HEK293T (cell line): ENCODE measurements around the gene P2RY2.

Experiments
- ELF4 ChIP-seq: fragments of 450-650 bp; IDR thresholded peaks from 2 replicates; pipeline ENCODE4 v1.6.1; 2017; ENCODE audit warnings: antibody characterized with exemption
- FOXA1 ChIP-seq: fragments of 450-650 bp; IDR thresholded peaks from 2 replicates; pipeline ENCODE4 v1.6.1; 2016; ENCODE audit warnings: mild to moderate bottlenecking
- FOXK2 ChIP-seq: fragments of 450-650 bp; IDR thresholded peaks from 2 replicates; pipeline ENCODE4 v1.6.1; 2016; ENCODE audit warnings: mild to moderate bottlenecking
- FOXM1 ChIP-seq: fragments of 450-650 bp; IDR thresholded peaks from 2 replicates; pipeline ENCODE4 v1.6.1; 2017; ENCODE audit warnings: mild to moderate bottlenecking, borderline replicate concordance
- HDGF ChIP-seq: fragments of 450-650 bp; IDR thresholded peaks from 2 replicates; pipeline ENCODE4 v1.6.1; 2017; ENCODE audit warnings: antibody characterized with exemption, borderline replicate concordance
- L3MBTL2 ChIP-seq: fragments of 450-650 bp; conservative IDR thresholded peaks from 2 replicates; pipeline ENCODE4 v1.6.1; 2016; ENCODE audit warnings: mild to moderate bottlenecking
- LEF1 ChIP-seq: fragments of 450-650 bp; IDR thresholded peaks from 2 replicates; pipeline ENCODE4 v1.6.1; 2017; ENCODE audit warnings: mild to moderate bottlenecking, borderline replicate concordance
- NFRKB ChIP-seq: fragments of 450-650 bp; IDR thresholded peaks from 2 replicates; pipeline ENCODE4 v1.6.1; 2016; ENCODE audit warnings: mild to moderate bottlenecking, moderate library complexity
- PKNOX1 ChIP-seq: fragments of 450-650 bp; IDR thresholded peaks from 2 replicates; pipeline ENCODE4 v1.6.1; 2016
- SP1 ChIP-seq: fragments of 450-650 bp; IDR thresholded peaks from 2 replicates; pipeline ENCODE4 v1.6.1; 2017
- TARDBP ChIP-seq: fragments of 450-650 bp; IDR thresholded peaks from 2 replicates; pipeline ENCODE4 v1.6.1; 2016

GRCh38 chr11:73225851-73226250, 7.8 kb downstream of the P2RY2 start:
- TF ChIP-seq TARDBP, result no peak
- TF ChIP-seq FOXM1, result no peak
- no peak for TF ChIP-seq ELF4
- TF ChIP-seq FOXA1, result no peak
- TF ChIP-seq LEF1, result no peak
- no peak for TF ChIP-seq PKNOX1
- TF ChIP-seq SP1, result no peak
- TF ChIP-seq HDGF, result no peak
- no peak for TF ChIP-seq FOXK2
- TF ChIP-seq NFRKB, result no peak
- no peak for TF ChIP-seq L3MBTL2
